IMR-90 (cell line): ENCODE results near the gene UEVLD. TPM values are rescaled to one million over a fixed set of nuclear protein-coding genes. Genes with fewer than 3 reads are reported as not detected.
A peak's percentile ranks its signal among the peaks of the same experiment; 100 is the strongest.

Experiments
- ATAC-seq: fragments of 200-7000 bp; cut with Tn5 transposase; 2 replicates; pipeline ENCODE4 v1.9.1; 2020; ENCODE audit warnings: low read depth, mild to moderate bottlenecking, moderate library complexity
- BruUV-seq: library from RNA; stranded (reverse); fragments of 400-500 nt; replicated peaks from 2 replicates; lab custom pipeline; 2021; lab: Mats Ljungman, UMichigan
- CTCF ChIA-PET: fragments of 300-600 bp; formaldehyde crosslinking; extraction: SDS; loops from one replicate; lab custom pipeline; 2021; ENCODE audit warnings: antibody characterized with exemption; lab: Yijun Ruan, JAX
- POLR2A ChIA-PET: fragments of 300-600 bp; sonication (Branson Sonifier 250); formaldehyde crosslinking; loops from one replicate; lab custom pipeline; 2022; ENCODE audit warnings: antibody characterized with exemption; ENCODE audit not compliant: unreplicated experiment; lab: Charles Lee
- DNase-seq: peaks from one replicate; pipeline ENCODE4 v3.0.0; 2013
- H2AFZ ChIP-seq: replicated peaks from 2 replicates; pipeline ENCODE3; 2013; ENCODE audit warnings: low read length, mild to moderate bottlenecking; ENCODE audit not compliant: poor library complexity
- H2AK5ac ChIP-seq: 2 replicates; pipeline ENCODE4 v1.6.1; 2013; ENCODE audit warnings: low read depth, low read length, inconsistent platforms
- H2AK9ac ChIP-seq: replicated peaks from 2 replicates; pipeline ENCODE3; 2013; ENCODE audit warnings: mild to moderate bottlenecking, low read depth, low read length, moderate library complexity; ENCODE audit not compliant: poor library complexity
- H2BK120ac ChIP-seq: 2 replicates; pipeline ENCODE4 v1.6.1; 2013; ENCODE audit warnings: low read depth, low read length, inconsistent platforms
- H2BK15ac ChIP-seq: 3 replicates; pipeline ENCODE4 v1.6.1; 2013; ENCODE audit warnings: low read depth, low read length, inconsistent platforms
- H2BK20ac ChIP-seq: 2 replicates; pipeline ENCODE4 v1.6.1; 2013; ENCODE audit warnings: low read depth, mild to moderate bottlenecking, inconsistent platforms, low read length, moderate library complexity
- H2BK5ac ChIP-seq: 2 replicates; pipeline ENCODE4 v1.6.1; 2013; ENCODE audit warnings: mild to moderate bottlenecking, low read depth, low read length, inconsistent platforms; ENCODE audit not compliant: poor library complexity, severe bottlenecking
- H3K14ac ChIP-seq: replicated peaks from 2 replicates; pipeline ENCODE4 v1.6.1; 2013; ENCODE audit warnings: low read depth, low read length, inconsistent platforms
- H3K18ac ChIP-seq: 2 replicates; pipeline ENCODE4 v1.6.1; 2013; ENCODE audit warnings: low read depth, low read length, control low read depth
- H3K23ac ChIP-seq: 2 replicates; pipeline ENCODE4 v1.6.1; 2013; ENCODE audit warnings: low read depth, low read length, inconsistent platforms
- H3K27ac ChIP-seq: 2 replicates; pipeline ENCODE4 v1.5.1; 2013; ENCODE audit warnings: mild to moderate bottlenecking, control low read depth, low read length; ENCODE audit not compliant: insufficient read depth
- H3K27me3 ChIP-seq: 2 replicates; pipeline ENCODE4 v1.6.1; 2013; ENCODE audit warnings: low read length; ENCODE audit not compliant: control insufficient read depth, insufficient read depth
- H3K36me3 ChIP-seq: 2 replicates; pipeline ENCODE4 v1.6.1; 2013; ENCODE audit warnings: low read length, mixed read lengths; ENCODE audit not compliant: control insufficient read depth, insufficient read depth
- H3K4ac ChIP-seq: 2 replicates; pipeline ENCODE4 v1.6.1; 2013; ENCODE audit warnings: low read depth, low read length, inconsistent platforms
- H3K4me1 ChIP-seq: 2 replicates; pipeline ENCODE4 v1.6.1; 2013; ENCODE audit warnings: low read length, mixed read lengths; ENCODE audit not compliant: control insufficient read depth, insufficient read depth
- H3K4me2 ChIP-seq: 2 replicates; pipeline ENCODE4 v1.6.1; 2013; ENCODE audit warnings: low read depth, mild to moderate bottlenecking, control low read depth, low read length, moderate library complexity
- H3K4me3 ChIP-seq: 2 replicates; pipeline ENCODE4 v1.5.1; 2013; ENCODE audit warnings: low read depth, mild to moderate bottlenecking, control low read depth, low read length, moderate library complexity; ENCODE audit not compliant: insufficient read depth
- H3K56ac ChIP-seq: 2 replicates; pipeline ENCODE4 v1.6.1; 2013; ENCODE audit warnings: low read length, inconsistent platforms; ENCODE audit not compliant: insufficient read depth; ENCODE audit errors: extremely low read depth
- H3K79me1 ChIP-seq, 2 experiments: 2 replicates each; pipeline ENCODE4 v1.6.1; 2013; ENCODE audit warnings: low read length in 2 of 2, inconsistent platforms in 1 of 2, low read depth in 1 of 2
- H3K9ac ChIP-seq: 2 replicates; pipeline ENCODE4 v1.6.1; 2013; ENCODE audit warnings: low read depth, low read length, control low read depth
- H3K9me1 ChIP-seq: 2 replicates; pipeline ENCODE4 v1.6.1; 2013; ENCODE audit warnings: low read length, inconsistent platforms; ENCODE audit not compliant: insufficient read depth
- H3K9me3 ChIP-seq: 2 replicates; pipeline ENCODE4 v1.6.1; 2013; ENCODE audit warnings: low read length; ENCODE audit not compliant: control insufficient read depth, insufficient read depth
- H4K20me1 ChIP-seq: 2 replicates; pipeline ENCODE4 v1.6.1; 2013; ENCODE audit warnings: low read length, inconsistent platforms; ENCODE audit not compliant: insufficient read depth
- H4K5ac ChIP-seq: 2 replicates; pipeline ENCODE4 v1.6.1; 2013; ENCODE audit warnings: mild to moderate bottlenecking, low read depth, low read length, control low read depth
- H4K8ac ChIP-seq, 2 experiments: 2 replicates each; pipeline ENCODE4 v1.6.1; 2013; ENCODE audit warnings: low read depth in 2 of 2, low read length in 2 of 2, control low read depth in 1 of 2, inconsistent platforms in 1 of 2
- H4K91ac ChIP-seq: 2 replicates; pipeline ENCODE4 v1.6.1; 2013; ENCODE audit warnings: low read depth, low read length, inconsistent platforms; ENCODE audit not compliant: insufficient read depth
- FOS ChIP-seq: fragments of 150-350 bp; IDR thresholded peaks from 2 replicates; pipeline ENCODE4 v1.6.1; 2016; ENCODE audit warnings: low read depth, low read length
- POLR2A ChIP-seq: IDR thresholded peaks from 2 replicates; pipeline ENCODE4 v1.6.1; 2012; ENCODE audit warnings: mild to moderate bottlenecking, low read depth, low read length
- SMC3 ChIP-seq: fragments of 150-350 bp; IDR thresholded peaks from 2 replicates; pipeline ENCODE4 v1.6.1; 2016; ENCODE audit warnings: low read depth, mild to moderate bottlenecking, antibody characterized with exemption, low read length, moderate library complexity
- WGBS, 2 experiments: methylation state at CpG; one replicate each; pipeline versions ENCODE4 v1.1.5 to v1.1.7; 2013; ENCODE audit warnings: missing lambda C conversion rate in 2 of 2; ENCODE audit not compliant: insufficient read length in 1 of 2; ENCODE audit errors: extremely low coverage in 2 of 2; 5-methylcytosine and 5-hydroxymethylcytosine counted together
- dilution Hi-C: fragments of 300-500 bp; cut with HindIII; formaldehyde crosslinking; loops from one replicate; pipeline ENCODE4 v1.14.3; 2018; ENCODE audit warnings: low sequenced_read_pairs; ENCODE audit not compliant: unreplicated experiment
- in situ Hi-C: fragments of 300-500 bp; cut with MboI; formaldehyde crosslinking; loops from 3 replicates; pipeline ENCODE4 v1.14.3; 2019; ENCODE audit warnings: low sequenced_read_pairs, inconsistent platforms, mixed read lengths
- intact Hi-C: fragments of 100-400 bp; cut with micrococcal nuclease; formaldehyde crosslinking; loops from 2 replicates; pipeline ENCODE4 v1.10.0; 2022
- polyA plus RNA-seq, 3 experiments: library from polyadenylated mRNA; depleted of rRNA; stranded (reverse); fragments of >200 nt; gene quantifications; 2 replicates each; pipeline ENCODE4 v1.2.3, GENCODE V29; 2012; ENCODE audit warnings: low replicate concordance in 1 of 3
- total RNA-seq: library from RNA; depleted of rRNA; stranded (reverse); fragments of >200 nt; gene quantifications from 2 replicates; pipeline ENCODE4 v1.2.3, GENCODE V29; 2012

The UEVLD gene
- total and polyA plus RNA-seq, 2 of the 4 experiments (the other 2 are of a cell fraction), result 13.8 to 29.2 TPM

DNA sequence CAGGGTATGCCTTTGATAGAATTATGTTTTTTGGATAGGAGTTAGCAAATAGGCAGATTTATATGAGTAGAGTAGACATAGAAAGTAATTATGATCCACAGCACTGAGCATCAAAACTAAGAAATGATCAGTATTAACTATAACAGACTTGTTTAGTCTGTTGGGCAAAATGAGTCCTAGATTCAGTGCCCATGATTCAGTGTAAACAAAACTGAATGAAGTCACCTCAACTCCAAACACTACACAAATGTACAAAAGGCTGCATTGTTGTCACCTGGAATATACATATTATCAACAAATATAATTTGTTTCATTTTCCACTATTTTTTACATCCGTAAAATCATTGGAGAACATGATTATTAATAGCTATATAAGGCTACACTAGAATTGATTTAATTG, 6.7 kb downstream of the UEVLD start:
- BruUV-seq, result no TSS peak
- H3K27ac ChIP-seq, result no peak overlapping the region
- H2AK9ac ChIP-seq, result no peak overlapping the region
- no peak overlapping the region for H3K14ac ChIP-seq
- ATAC-seq (peak; percentile 40; the same call in 1 of the 2 replicates), DNase-seq (no peak)
- no peak overlapping the region for H3K23ac ChIP-seq
- no CpG with 5 or more reads among the region's 1 CpG for WGBS, 2 experiments
- in situ Hi-C loops, result no loop called here
- H4K5ac ChIP-seq, result no peak overlapping the region
- H3K4me3 ChIP-seq, result no peak overlapping the region
- H2AK5ac ChIP-seq, result no peak overlapping the region
- H2AFZ ChIP-seq, result no peak overlapping the region
- no peak overlapping the region for H4K8ac ChIP-seq
- H2BK15ac ChIP-seq, result no peak overlapping the region
- H2BK120ac ChIP-seq, result no peak overlapping the region
- no peaks in the 10 kb centered on the region; the same call in 1 of the 2 replicates for H3K9me1 ChIP-seq
- no peak overlapping the region for H3K56ac ChIP-seq
- H3K4ac ChIP-seq, result no peak overlapping the region
- H3K9me3 ChIP-seq, result no peaks in the 10 kb centered on the region
- CTCF ChIA-PET, result interaction anchor here (0.5 to 0.6 kb wide), 3 partner anchors 11 to 140 kb away, joined by 4 to 7 read pairs (median 5); no protein-coding TSS in a partner anchor
- no peaks in the 10 kb centered on the region for H3K27me3 ChIP-seq
- peaks cover 6% of the 10 kb centered on the region for H3K36me3 ChIP-seq
- peaks cover 3 to 33% of the 10 kb centered on the region in 2 experiments; a peak in 3 of 4 replicates for H3K79me1 ChIP-seq
- POLR2A ChIA-PET, result interaction anchor here (0.6 kb wide), 1 partner anchor 1399 kb away, joined by 5 read pairs; no protein-coding TSS in a partner anchor
- H2BK20ac ChIP-seq, result no peak overlapping the region
- H3K4me2 ChIP-seq, result no peak overlapping the region
- no peak overlapping the region for H2BK5ac ChIP-seq
- no peak for TF ChIP-seq POLR2A
- TF ChIP-seq SMC3, result no peak
- no peak for TF ChIP-seq FOS
- H3K4me1 ChIP-seq, result no peaks in the 10 kb centered on the region
- H4K20me1 ChIP-seq, result no peaks in the 10 kb centered on the region
- H3K9ac ChIP-seq, result no peak overlapping the region
- intact Hi-C loops, result no loop called here
- no peak overlapping the region for H3K18ac ChIP-seq
- H4K91ac ChIP-seq, result no peak overlapping the region
- dilution Hi-C loops, result no loop called here
